PFSK-1 (cell line): Measurements from ENCODE around the gene RAP1GAP2.

ENCODE experiments used
- FOXP2 ChIP-seq: optimal IDR thresholded peaks from 2 replicates; pipeline ENCODE3; 2011; ENCODE audit warnings: borderline replicate concordance, control low read depth, inconsistent platforms; ENCODE audit not compliant: insufficient read depth; ENCODE audit errors: extremely low read length, extremely low read depth
- POLR2AphosphoS5 ChIP-seq: IDR thresholded peaks from 2 replicates; pipeline ENCODE4 v1.6.1; 2012; ENCODE audit warnings: low read depth, mild to moderate bottlenecking, control low read depth, low read length, moderate library complexity
- REST ChIP-seq, 2 experiments: IDR thresholded peaks; 2 replicates each; pipeline versions ENCODE4 v1.6.1 to v1.8.0; 2011 to 2012; ENCODE audit warnings: low read depth in 2 of 2, low read length in 2 of 2, control low read depth in 1 of 2, inconsistent platforms in 1 of 2, mild to moderate bottlenecking in 1 of 2, moderate library complexity in 1 of 2; ENCODE audit not compliant: insufficient read depth in 1 of 2
- SIN3A ChIP-seq: IDR thresholded peaks from 2 replicates; pipeline ENCODE4 v1.6.1; 2012; ENCODE audit warnings: mild to moderate bottlenecking, low read length, moderate library complexity, borderline replicate concordance; ENCODE audit not compliant: insufficient read depth
- TAF1 ChIP-seq: IDR thresholded peaks from 2 replicates; pipeline ENCODE4 v1.6.1; 2012; ENCODE audit warnings: low read length, control low read depth, borderline replicate concordance; ENCODE audit not compliant: insufficient read depth

Gene RAP1GAP2

GRCh38 chr17:2964831-2965230, 168.6 kb downstream of the RAP1GAP2 start:
- TF ChIP-seq REST (IDR thresholded peaks at IDR 0.05; ENCODE audit: insufficient read depth in 1 of 2, low read depth in 2 of 2, low read length in 2 of 2) = no peak
- TF ChIP-seq SIN3A = no peak
- TF ChIP-seq POLR2AphosphoS5 = no peak
- TF ChIP-seq TAF1 = no peak
- no peak for TF ChIP-seq FOXP2

GRCh38 chr17:2965621-2966595, 169.7 kb downstream of the RAP1GAP2 start:
- no peak for TF ChIP-seq FOXP2
- no peak for TF ChIP-seq SIN3A
- no peak for TF ChIP-seq REST (IDR thresholded peaks at IDR 0.05; ENCODE audit: insufficient read depth in 1 of 2, low read depth in 2 of 2, low read length in 2 of 2)
- TF ChIP-seq TAF1 = no peak
- no peak for TF ChIP-seq POLR2AphosphoS5

- no peak for TF ChIP-seq TAF1
- TF ChIP-seq POLR2AphosphoS5 = no peak
- TF ChIP-seq REST (IDR thresholded peaks at IDR 0.05; ENCODE audit: insufficient read depth in 1 of 2, low read depth in 2 of 2, low read length in 2 of 2) = no peak
- TF ChIP-seq SIN3A = no peak
- no peak for TF ChIP-seq FOXP2
Measured at GRCh38 chr17:2967515-2967914, 171.3 kb downstream of the RAP1GAP2 start.

- no peak for TF ChIP-seq TAF1
- TF ChIP-seq SIN3A = no peak
- TF ChIP-seq REST (IDR thresholded peaks at IDR 0.05; ENCODE audit: insufficient read depth in 1 of 2, low read depth in 2 of 2, low read length in 2 of 2) = no peak
- no peak for TF ChIP-seq POLR2AphosphoS5
- no peak for TF ChIP-seq FOXP2
Measured at GRCh38 chr17:2971851-2972250, 175.6 kb downstream of the RAP1GAP2 start.
